ENCODE data around the gene ABCC3.
"Not testable (repeated sequence)": the region's sequence is repeated elsewhere in the genome, so short reads cannot be mapped to it uniquely, and the experiment has no call there.

Gene ABCC3

GRCh38 chr17:50709053-50709452 lies 74.4 kb downstream of the ABCC3 start:
- not testable (repeated sequence) for DNase-seq

- no peak for DNase-seq
These were observed 75.3 kb downstream of the ABCC3 start for GRCh38 chr17:50710025-50710424.

- no peak for DNase-seq
These were observed 76.0 kb downstream of the ABCC3 start for GRCh38 chr17:50710650-50711049.

- no peak for DNase-seq
These were observed 78.0 kb downstream of the ABCC3 start for GRCh38 chr17:50712641-50713040.

GRCh38 chr17:50715471-50715870 lies 80.8 kb downstream of the ABCC3 start:
- no peak for DNase-seq

- peak; percentile 88 for DNase-seq
These were observed 84.7 kb downstream of the ABCC3 start, which contains the start of gene LUC7L3 for GRCh38 chr17:50719144-50719923. Gene LUC7L3 (plus strand): TSS chr17:50719603. CDS start chr17:50719733, 130 bp downstream.

- no peak for DNase-seq
These were observed 85.5 kb downstream of the ABCC3 start for GRCh38 chr17:50719924-50720794.

GRCh38 chr17:50721194-50722010 lies 86.7 kb downstream of the ABCC3 start:
- peak; percentile 57 for DNase-seq

- DNase-seq: no peak
These were observed 88.1 kb downstream of the ABCC3 start for GRCh38 chr17:50722746-50723145.

GRCh38 chr17:50724622-50725021 lies 89.9 kb downstream of the ABCC3 start:
- not testable (repeated sequence) for DNase-seq

GRCh38 chr17:50725769-50726655 lies 91.3 kb downstream of the ABCC3 start:
- no peak for DNase-seq

GRCh38 chr17:50728112-50728429 lies 93.4 kb downstream of the ABCC3 start:
- DNase-seq: no peak

- DNase-seq: no peak
These were observed 94.4 kb downstream of the ABCC3 start for GRCh38 chr17:50728881-50729765.

- no peak for DNase-seq
These were observed 97.1 kb downstream of the ABCC3 start for GRCh38 chr17:50731575-50732460.

- no peak for DNase-seq
These were observed 100.6 kb downstream of the ABCC3 start for GRCh38 chr17:50735287-50735686.

- DNase-seq: no peak
These were observed 102.5 kb downstream of the ABCC3 start for GRCh38 chr17:50737118-50737698.

- no peak for DNase-seq
These were observed 104.4 kb downstream of the ABCC3 start for GRCh38 chr17:50739098-50739497.
